HCT116 (cell line): Measurements from ENCODE around the gene CABP2. TPM values are rescaled to one million over a fixed set of nuclear protein-coding genes. Genes with fewer than 3 reads are reported as not detected.

ENCODE experiments used
- ATAC-seq: fragments of 200-7000 bp; cut with Tn5 transposase; 2 replicates; pipeline ENCODE4 v1.9.1; 2020; ENCODE audit warnings: mild to moderate bottlenecking, moderate library complexity
- BruUV-seq: library from RNA; stranded (reverse); fragments of 400-500 nt; replicated peaks from 2 replicates; lab custom pipeline; 2021; lab: Mats Ljungman, UMichigan
- CTCF ChIA-PET: fragments of 300-600 bp; sonication (Branson Sonifier 250); formaldehyde crosslinking; loops from one replicate; lab custom pipeline; 2021; ENCODE audit warnings: antibody characterized with exemption; lab: Charles Lee
- POLR2A ChIA-PET: fragments of 300-600, 350-600 bp; sonication (Branson Sonifier 250); formaldehyde crosslinking; loops from one replicate; lab custom pipeline; 2021; ENCODE audit warnings: antibody characterized with exemption; lab: Charles Lee
- RAD21 ChIA-PET, 2 experiments: fragments of 300-600 bp; sonication (Branson Sonifier 250); formaldehyde crosslinking; loops; one replicate each; lab custom pipeline; 2023; ENCODE audit warnings: low total read pairs in 2 of 2; ENCODE audit not compliant: uncharacterized antibody in 2 of 2, unreplicated experiment in 2 of 2, low non-redundant PET in 1 of 2; lab: Charles Lee
- DNase-seq: peaks from one replicate; pipeline ENCODE4 v3.0.0-alpha.2; 2010; ENCODE audit warnings: low read depth, low spot score
- H2AFZ ChIP-seq: fragments of 200-600 bp; shearing (Covaris generic), sonication (generic); 2 replicates; pipeline ENCODE4 v1.6.1; 2017; ENCODE audit warnings: low read depth, mixed run types, mixed read lengths, antibody characterized with exemption, low read length; ENCODE audit not compliant: poor library complexity, severe bottlenecking
- H3K27ac ChIP-seq: 2 replicates; pipeline ENCODE4 v1.5.1; 2012; ENCODE audit warnings: low read depth, low read length
- H3K27me3 ChIP-seq: fragments of 200-600 bp; sonication (generic); 2 replicates; pipeline ENCODE4 v1.6.1; 2016; ENCODE audit warnings: mixed run types, low read length, mixed read lengths; ENCODE audit not compliant: insufficient read depth
- H3K36me3 ChIP-seq, 2 experiments: fragments of 200-500 bp in 1 of 2; fragments of 200-600 bp in 1 of 2; sonication (Bioruptor generic) in 1 of 2; sonication (generic) in 1 of 2; 2 replicates each; pipeline versions ENCODE4 v1.5.1 to v1.6.1; 2014 to 2016; ENCODE audit warnings: low read length in 2 of 2, inconsistent platforms in 1 of 2, mixed read lengths in 1 of 2, mixed run types in 1 of 2; ENCODE audit not compliant: insufficient read depth in 2 of 2, control insufficient read depth in 1 of 2
- H3K4me1 ChIP-seq, 2 experiments: fragments of 200-600 bp in 1 of 2; sonication (generic) in 1 of 2; 2 replicates each; pipeline versions ENCODE4 v1.5.1 to v1.6.1; 2012 to 2017; ENCODE audit warnings: low read length in 2 of 2, inconsistent platforms in 1 of 2, mild to moderate bottlenecking in 1 of 2, mixed read lengths in 1 of 2, mixed run types in 1 of 2, moderate library complexity in 1 of 2; ENCODE audit not compliant: insufficient read depth in 2 of 2, control insufficient read depth in 1 of 2
- H3K4me2 ChIP-seq: fragments of 200-600 bp; sonication (generic); 2 replicates; pipeline ENCODE4 v1.6.1; 2017; ENCODE audit warnings: mixed run types, low read length, mixed read lengths
- H3K4me3 ChIP-seq, 2 experiments: fragments of 200-600 bp in 1 of 2; sonication (generic) in 1 of 2; replicated peaks in 1 of 2; 2 replicates each; pipeline ENCODE4 v1.5.1; 2011 to 2016; ENCODE audit warnings: low read length in 2 of 2, control low read depth in 1 of 2, low read depth in 1 of 2, mild to moderate bottlenecking in 1 of 2, mixed read lengths in 1 of 2, mixed run types in 1 of 2
- H3K79me2 ChIP-seq: fragments of 200-600 bp; sonication (generic); 2 replicates; pipeline ENCODE4 v1.6.1; 2017; ENCODE audit warnings: mild to moderate bottlenecking, mixed run types, low read length, moderate library complexity, mixed read lengths; ENCODE audit not compliant: insufficient read depth
- H3K9ac ChIP-seq: fragments of 200-600 bp; sonication (generic); 2 replicates; pipeline ENCODE4 v1.6.1; 2016; ENCODE audit warnings: low read length, mixed read lengths
- H3K9me2 ChIP-seq: fragments of 200-600 bp; sonication (generic), shearing (Covaris generic); 2 replicates; pipeline ENCODE4 v1.6.1; 2017; ENCODE audit warnings: mixed run types, mild to moderate bottlenecking, moderate library complexity; ENCODE audit not compliant: insufficient read depth
- H3K9me3 ChIP-seq, 2 experiments: fragments of 200-500 bp in 1 of 2; fragments of 200-600 bp in 1 of 2; sonication (Bioruptor generic) in 1 of 2; sonication (generic) in 1 of 2; 2 replicates each; pipeline ENCODE4 v1.6.1; 2014 to 2017; ENCODE audit warnings: low read length in 2 of 2, mixed read lengths in 2 of 2, inconsistent platforms in 1 of 2, low read depth in 1 of 2, mild to moderate bottlenecking in 1 of 2, mixed run types in 1 of 2, moderate library complexity in 1 of 2; ENCODE audit not compliant: control insufficient read depth in 1 of 2, insufficient read depth in 1 of 2
- H4K20me1 ChIP-seq: fragments of 200-600 bp; sonication (generic), shearing (Covaris generic); 2 replicates; pipeline ENCODE4 v1.6.1; 2017; ENCODE audit warnings: mixed run types, mild to moderate bottlenecking, moderate library complexity; ENCODE audit not compliant: insufficient read depth
- CTCF ChIP-seq, 3 experiments: fragments of 200-600 bp in 1 of 3; sonication (generic) in 1 of 3; IDR thresholded peaks in 2 of 3; conservative IDR thresholded peaks in 1 of 3; 2 replicates each; pipeline ENCODE4 v1.5.1; 2012 to 2017; ENCODE audit warnings: low read depth in 2 of 3, low read length in 2 of 3, antibody characterized with exemption in 1 of 3, borderline replicate concordance in 1 of 3, control low read depth in 1 of 3, mild to moderate bottlenecking in 1 of 3, mixed read lengths in 1 of 3, mixed run types in 1 of 3, moderate library complexity in 1 of 3; ENCODE audit not compliant: insufficient read depth in 1 of 3
- ELF1 ChIP-seq: IDR thresholded peaks from 2 replicates; pipeline ENCODE4 v1.6.1; 2012; ENCODE audit warnings: low read depth, borderline replicate concordance
- EZH2phosphoT487 ChIP-seq: fragments of 200-600 bp; IDR thresholded peaks from 2 replicates; pipeline ENCODE4 v1.6.1; 2018; ENCODE audit warnings: antibody characterized with exemption, borderline replicate concordance
- JUND ChIP-seq: IDR thresholded peaks from 2 replicates; pipeline ENCODE4 v1.6.1; 2012
- POLR2AphosphoS5 ChIP-seq: IDR thresholded peaks from 2 replicates; pipeline ENCODE4 v1.6.1; 2011; ENCODE audit warnings: mild to moderate bottlenecking, low read depth, low read length, moderate library complexity
- REST ChIP-seq: IDR thresholded peaks from 2 replicates; pipeline ENCODE4 v1.6.1; 2012; ENCODE audit warnings: low read depth
- SIN3A ChIP-seq: IDR thresholded peaks from 2 replicates; pipeline ENCODE4 v1.6.1; 2012; ENCODE audit warnings: low read depth
- SP1 ChIP-seq: IDR thresholded peaks from 2 replicates; pipeline ENCODE4 v1.6.1; 2012; ENCODE audit warnings: low read depth
- YY1 ChIP-seq: IDR thresholded peaks from 2 replicates; pipeline ENCODE4 v1.6.1; 2011; ENCODE audit warnings: low read length, low read depth, moderate library complexity, mild to moderate bottlenecking; ENCODE audit not compliant: insufficient replicate concordance; ENCODE audit errors: extremely low read depth
- ZBTB33 ChIP-seq: IDR thresholded peaks from 2 replicates; pipeline ENCODE4 v1.6.1; 2011; ENCODE audit warnings: mild to moderate bottlenecking, low read length, moderate library complexity; ENCODE audit not compliant: insufficient replicate concordance; ENCODE audit errors: extremely low read depth
- intact Hi-C: fragments of 100-400 bp; cut with micrococcal nuclease; formaldehyde crosslinking; loops from 2 replicates; pipeline ENCODE4 v1.10.0; 2022
- total RNA-seq: library from RNA; stranded (reverse); gene quantifications from one replicate; pipeline ENCODE4 v1.2.1, GENCODE V29; 2021; ENCODE audit not compliant: unreplicated experiment
- TF ChIP-seq, protein P1 (sequence below): IDR thresholded peaks from 2 replicates; pipeline ENCODE4 v1.6.1; 2012
- TF ChIP-seq, protein P2 (sequence below): IDR thresholded peaks from 2 replicates; pipeline ENCODE4 v1.6.1; 2012

CABP2 gene
- total RNA-seq, 1 experiment from 2014 or later, result not detected

DNA sequence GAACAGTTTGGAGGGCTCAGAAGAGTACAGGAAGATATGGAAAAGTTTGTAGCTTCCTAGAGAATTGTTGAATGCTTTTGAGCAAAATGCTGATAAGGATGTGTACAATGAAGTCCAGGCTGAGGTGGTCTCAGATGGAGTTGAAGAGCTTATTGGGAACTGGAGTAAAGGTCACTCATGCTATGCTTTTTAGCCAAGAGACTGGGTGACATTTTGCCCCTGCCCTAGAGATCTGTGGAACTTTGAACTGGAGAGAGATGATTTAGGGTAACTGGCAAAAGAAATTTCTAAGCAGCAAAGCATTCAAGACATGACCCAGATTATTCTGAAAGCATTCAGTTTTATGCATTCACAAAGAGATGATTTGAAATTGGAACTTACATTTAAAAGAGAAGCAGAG lies 27.9 kb upstream of the CABP2 start:
- H3K4me2 ChIP-seq, result no peak overlapping the region
- ATAC-seq (no peak), DNase-seq (no peak)
- no peaks in the 10 kb centered on the region for H3K79me2 ChIP-seq
- H3K27me3 ChIP-seq, result no peaks in the 10 kb centered on the region
- RAD21 ChIA-PET, result no interaction called here
- POLR2A ChIA-PET, result no interaction called here
- intact Hi-C loops, result no loop called here
- H3K4me1 ChIP-seq, result no peaks in the 10 kb centered on the region
- no peak overlapping the region for H3K27ac ChIP-seq
- H3K9ac ChIP-seq, result no peak overlapping the region
- BruUV-seq, result no TSS peak
- no peaks in the 10 kb centered on the region for H3K36me3 ChIP-seq
- CTCF ChIA-PET, result no interaction called here
- TF ChIP-seq JUND (no peak), REST (no peak), SIN3A (no peak), POLR2AphosphoS5 (no peak), CTCF (IDR thresholded peaks at IDR 0.05 in 2 of 3, conservative IDR thresholded peaks at IDR 0.05 in 1 of 3; ENCODE audit: borderline replicate concordance in 1 of 3, insufficient read depth in 1 of 3, low read depth in 2 of 3, low read length in 2 of 3) (no peak), EZH2phosphoT487 (no peak), SP1 (no peak), YY1 (no peak), ZBTB33 (no peak), ELF1 (no peak)
- TF ChIP-seq, protein P1, sequence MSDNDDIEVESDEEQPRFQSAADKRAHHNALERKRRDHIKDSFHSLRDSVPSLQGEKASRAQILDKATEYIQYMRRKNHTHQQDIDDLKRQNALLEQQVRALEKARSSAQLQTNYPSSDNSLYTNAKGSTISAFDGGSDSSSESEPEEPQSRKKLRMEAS, result no peak
- TF ChIP-seq, protein P2, sequence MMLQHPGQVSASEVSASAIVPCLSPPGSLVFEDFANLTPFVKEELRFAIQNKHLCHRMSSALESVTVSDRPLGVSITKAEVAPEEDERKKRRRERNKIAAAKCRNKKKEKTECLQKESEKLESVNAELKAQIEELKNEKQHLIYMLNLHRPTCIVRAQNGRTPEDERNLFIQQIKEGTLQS, result no peak
- no peaks in the 10 kb centered on the region; a peak in 1 of 4 replicates for H3K9me3 ChIP-seq
- no peak overlapping the region for H3K4me3 ChIP-seq
- no peaks in the 10 kb centered on the region for H4K20me1 ChIP-seq
- H2AFZ ChIP-seq, result no peak overlapping the region
- H3K9me2 ChIP-seq, result no peaks in the 10 kb centered on the region
